LNCaP clone FGC (cell line): ENCODE results near the gene PITPNM3.

Experiments used
- DNase-seq: peaks from one replicate; pipeline ENCODE4 v3.0.0-alpha.2; 2011; ENCODE audit warnings: low read depth
- H3K4me3 ChIP-seq: 2 replicates; pipeline ENCODE4 v1.5.1; 2011; ENCODE audit warnings: mild to moderate bottlenecking, low read depth, low read length, control low read depth
- TF ChIP-seq, protein P1 (sequence below): IDR thresholded peaks from 2 replicates; pipeline ENCODE4 v1.5.1; 2012; ENCODE audit warnings: mild to moderate bottlenecking; ENCODE audit not compliant: control insufficient read depth, insufficient read depth; ENCODE audit errors: extremely low read depth

Gene PITPNM3

DNA sequence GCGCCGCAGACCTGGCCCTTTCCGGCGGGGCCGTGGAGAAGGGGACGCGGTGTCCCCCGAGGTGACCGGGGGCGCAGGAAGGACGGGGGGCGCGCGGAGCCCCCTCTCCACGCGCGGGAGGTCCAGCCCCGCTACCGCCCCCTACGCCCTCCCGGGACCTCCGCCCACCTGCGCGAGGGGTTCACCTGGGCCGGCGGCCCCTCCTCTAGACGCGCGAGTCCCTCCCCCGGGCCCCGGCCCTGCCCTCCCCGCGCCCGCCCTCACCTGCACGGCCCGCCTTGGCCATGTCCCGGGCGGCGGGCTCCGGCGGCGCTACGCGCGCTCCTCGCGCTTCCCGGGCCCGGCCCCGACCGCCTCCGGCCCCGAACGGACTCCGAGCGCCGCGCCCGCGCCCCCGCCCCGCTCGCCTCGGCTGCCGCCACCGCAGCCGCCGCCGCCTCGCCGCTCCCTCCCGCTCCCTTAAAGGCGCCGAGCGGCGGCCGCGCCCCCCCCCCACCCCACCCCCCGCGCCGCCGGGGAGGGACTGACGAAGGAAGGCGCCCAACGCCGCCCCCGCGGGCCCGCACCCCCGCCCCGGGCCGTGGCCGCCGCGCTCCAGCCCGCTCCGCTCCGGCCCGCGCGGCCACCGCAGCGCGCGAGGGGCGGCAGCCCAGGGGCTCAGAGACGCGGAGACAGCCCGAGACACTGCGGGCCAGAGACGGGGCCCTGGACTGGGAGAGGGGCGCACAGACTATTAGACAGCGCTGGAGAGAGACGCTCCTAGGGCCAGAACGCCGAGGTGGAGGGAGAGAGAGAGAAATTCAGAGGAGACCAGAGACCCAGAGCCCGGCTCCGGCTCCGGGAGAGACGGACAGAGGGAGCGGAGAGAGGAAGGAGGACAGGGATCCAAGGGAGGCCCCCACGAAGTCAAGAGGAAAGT is at the start of gene PITPNM3:
TSS of gene PITPNM3 (minus strand) at position 435 of the 919 bp plus-strand sequence. CDS start at position 286, 149 bp downstream.
- no peak for DNase-seq
- TF ChIP-seq, protein P1, sequence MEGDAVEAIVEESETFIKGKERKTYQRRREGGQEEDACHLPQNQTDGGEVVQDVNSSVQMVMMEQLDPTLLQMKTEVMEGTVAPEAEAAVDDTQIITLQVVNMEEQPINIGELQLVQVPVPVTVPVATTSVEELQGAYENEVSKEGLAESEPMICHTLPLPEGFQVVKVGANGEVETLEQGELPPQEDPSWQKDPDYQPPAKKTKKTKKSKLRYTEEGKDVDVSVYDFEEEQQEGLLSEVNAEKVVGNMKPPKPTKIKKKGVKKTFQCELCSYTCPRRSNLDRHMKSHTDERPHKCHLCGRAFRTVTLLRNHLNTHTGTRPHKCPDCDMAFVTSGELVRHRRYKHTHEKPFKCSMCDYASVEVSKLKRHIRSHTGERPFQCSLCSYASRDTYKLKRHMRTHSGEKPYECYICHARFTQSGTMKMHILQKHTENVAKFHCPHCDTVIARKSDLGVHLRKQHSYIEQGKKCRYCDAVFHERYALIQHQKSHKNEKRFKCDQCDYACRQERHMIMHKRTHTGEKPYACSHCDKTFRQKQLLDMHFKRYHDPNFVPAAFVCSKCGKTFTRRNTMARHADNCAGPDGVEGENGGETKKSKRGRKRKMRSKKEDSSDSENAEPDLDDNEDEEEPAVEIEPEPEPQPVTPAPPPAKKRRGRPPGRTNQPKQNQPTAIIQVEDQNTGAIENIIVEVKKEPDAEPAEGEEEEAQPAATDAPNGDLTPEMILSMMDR = no peak
- peak within 1 kb of the TSS; percentile 57 for H3K4me3 ChIP-seq

DNA sequence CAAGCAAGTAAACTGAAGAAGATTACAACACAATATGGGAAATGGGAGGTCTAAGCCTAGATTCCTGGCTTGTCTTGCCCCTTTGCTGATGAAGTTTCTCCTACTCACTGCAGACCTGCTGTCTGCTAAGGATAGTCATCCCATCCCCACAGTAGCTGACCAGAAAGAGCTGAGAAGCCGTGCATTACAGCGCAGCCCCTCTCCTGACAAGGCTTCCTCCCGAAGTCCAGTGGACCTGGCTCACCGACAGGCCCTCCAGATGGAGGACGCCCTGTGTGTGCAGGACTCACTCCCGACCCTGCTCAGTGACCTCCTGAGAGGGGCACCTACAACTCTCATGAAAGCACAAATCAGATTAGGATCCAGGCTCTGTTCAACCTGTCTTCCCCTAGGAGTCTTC is 48.8 kb upstream of the PITPNM3 start:
- DNase-seq = no peak
- no peak overlapping the region for H3K4me3 ChIP-seq
- TF ChIP-seq, protein P1 = no peak

DNA sequence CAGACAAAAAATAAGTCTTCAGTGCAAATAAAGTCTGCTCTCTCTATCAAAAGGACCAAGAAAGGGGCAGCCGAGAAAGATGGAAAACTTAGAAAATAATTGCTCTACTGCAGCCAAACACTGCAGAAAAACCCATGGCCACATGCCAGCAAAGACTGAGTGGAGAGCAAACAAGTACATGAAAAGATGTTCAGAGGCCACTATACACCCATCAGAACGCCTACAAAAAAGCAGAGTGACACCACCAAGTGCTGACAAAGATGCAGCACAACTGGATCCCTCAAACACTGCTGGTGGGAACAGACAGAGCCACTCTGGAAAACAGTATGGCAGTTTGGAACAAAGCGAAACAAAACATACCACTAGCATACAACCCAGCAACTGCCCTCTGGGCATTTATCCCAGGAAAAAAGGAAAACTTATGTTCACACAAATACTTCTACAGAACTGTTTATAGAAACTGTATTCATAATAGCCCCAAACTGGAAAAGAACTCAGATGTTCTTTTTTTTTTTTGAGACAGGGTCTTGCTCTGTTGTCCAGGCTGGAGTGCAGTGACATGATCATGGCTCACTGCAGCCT is 47.5 kb upstream of the PITPNM3 start:
- DNase-seq = no peak
- TF ChIP-seq, protein P1 = peak; percentile 28; the same call in 1 of the 2 replicates
- no peak overlapping the region for H3K4me3 ChIP-seq

DNA sequence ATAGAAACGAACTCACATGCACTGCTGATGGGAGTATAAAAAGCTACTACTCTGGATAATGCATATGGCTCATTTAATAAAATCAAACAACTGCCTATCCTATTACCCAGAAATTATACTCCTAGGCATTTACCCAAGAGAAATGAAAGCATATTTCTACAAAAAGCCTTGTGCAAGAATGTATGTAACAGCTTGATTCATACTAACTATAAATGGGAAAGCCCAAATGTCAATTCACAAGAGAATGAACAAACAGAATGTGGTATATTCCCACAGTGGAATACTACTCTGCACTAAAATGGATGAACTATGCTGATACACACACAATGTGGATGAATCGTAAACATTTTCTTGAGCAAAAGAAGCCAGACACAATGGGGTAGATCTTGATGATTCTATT is 45.8 kb upstream of the PITPNM3 start:
- no peak overlapping the region for H3K4me3 ChIP-seq
- DNase-seq = no peak
- TF ChIP-seq, protein P1 = no peak

DNA sequence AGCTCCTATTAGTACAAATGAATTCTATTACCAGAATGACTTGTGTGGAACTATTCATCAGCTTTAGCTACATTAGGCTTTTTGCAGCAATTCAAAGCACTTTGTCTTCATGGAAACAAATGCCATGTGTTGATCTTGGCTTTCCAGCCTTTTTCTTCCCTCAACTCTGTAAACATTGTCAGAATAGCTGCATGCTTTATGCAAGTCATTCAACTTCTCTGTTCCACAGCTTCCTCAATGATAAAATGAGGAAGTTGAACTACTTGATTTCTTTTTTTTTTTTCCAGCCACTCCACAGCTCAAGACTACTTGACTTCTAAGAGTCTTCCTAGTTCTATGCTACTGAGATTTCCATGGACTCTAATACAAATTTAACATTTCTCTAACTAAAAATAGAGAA is 43.0 kb upstream of the PITPNM3 start:
- peak; percentile 68 for DNase-seq
- TF ChIP-seq, protein P1 = no peak
- peak overlapping the region; percentile 17 for H3K4me3 ChIP-seq

DNA sequence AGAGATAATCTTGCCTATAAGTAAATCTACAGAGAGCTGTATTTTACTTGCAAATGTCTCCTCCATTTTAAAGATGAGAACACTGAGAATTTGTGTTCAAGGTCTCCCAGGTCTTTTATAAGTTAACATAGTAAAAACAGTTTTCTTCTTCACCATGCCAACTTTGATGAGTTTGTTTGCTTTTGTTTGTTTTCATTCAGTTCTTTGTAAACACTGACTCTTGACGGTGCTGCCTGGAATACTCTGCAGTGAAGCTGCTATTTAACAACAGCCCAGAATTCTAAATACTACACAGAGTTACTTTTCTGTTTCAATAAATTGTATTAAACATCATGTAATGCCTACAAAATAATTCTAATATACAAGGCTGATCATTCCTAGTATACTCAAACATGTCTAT is 41.4 kb upstream of the PITPNM3 start:
- TF ChIP-seq, protein P1 = no peak
- peak overlapping the region; percentile 25 for H3K4me3 ChIP-seq
- DNase-seq = peak; percentile 59
